GM23338 (cell line): Measurements from ENCODE around the gene TM9SF4. TPM values are rescaled to one million over a fixed set of nuclear protein-coding genes. Genes with fewer than 3 reads are reported as not detected.

ENCODE experiments used
- ATAC-seq: fragments of 200-7000 bp; cut with Tn5 transposase; 3 replicates; pipeline ENCODE4 v1.9.1; 2020
- DNase-seq: peaks from one replicate; pipeline ENCODE4 v3.0.0-alpha.2; 2015; ENCODE audit warnings: low spot score
- H2AFZ ChIP-seq: fragments of 200-600 bp; sonication (generic); 2 replicates; pipeline ENCODE4 v1.8.0; 2016; ENCODE audit warnings: antibody characterized with exemption, mild to moderate bottlenecking, moderate library complexity
- H3F3A ChIP-seq: fragments of 200-600 bp; sonication (generic); replicated peaks from 2 replicates; pipeline ENCODE4 v1.8.0; 2017; ENCODE audit warnings: antibody characterized with exemption, mixed run types, low read depth
- H3K27ac ChIP-seq: fragments of 200-600 bp; sonication (generic); 2 replicates; pipeline ENCODE4 v1.6.1; 2016; ENCODE audit warnings: low read depth
- H3K27me3 ChIP-seq: fragments of 200-600 bp; sonication (generic); 2 replicates; pipeline ENCODE4 v1.8.0; 2016; ENCODE audit warnings: mild to moderate bottlenecking, mixed run types, moderate library complexity; ENCODE audit not compliant: insufficient read depth
- H3K36me3 ChIP-seq: fragments of 200-600 bp; sonication (generic); 2 replicates; pipeline ENCODE4 v1.8.0; 2016; ENCODE audit warnings: mild to moderate bottlenecking; ENCODE audit not compliant: insufficient read depth
- H3K4me1 ChIP-seq: fragments of 200-600 bp; sonication (generic); 2 replicates; pipeline ENCODE4 v1.8.0; 2016; ENCODE audit warnings: mild to moderate bottlenecking, moderate library complexity; ENCODE audit not compliant: insufficient read depth
- H3K4me2 ChIP-seq: fragments of 200-600 bp; sonication (generic); 2 replicates; pipeline ENCODE4 v1.7.1; 2017; ENCODE audit warnings: mixed run types
- H3K4me3 ChIP-seq: fragments of 200-600 bp; sonication (generic); 2 replicates; pipeline ENCODE4 v1.6.1; 2016; ENCODE audit warnings: mixed run types
- H3K79me2 ChIP-seq: fragments of 200-600 bp; sonication (generic); replicated peaks from 2 replicates; pipeline ENCODE4 v1.8.0; 2017; ENCODE audit warnings: mild to moderate bottlenecking; ENCODE audit not compliant: insufficient read depth
- H3K9me2 ChIP-seq: fragments of 200-600 bp; sonication (generic); 2 replicates; pipeline ENCODE4 v1.8.0; 2017; ENCODE audit not compliant: insufficient read depth
- H4K20me1 ChIP-seq: fragments of 200-600 bp; sonication (generic); replicated peaks from 2 replicates; pipeline ENCODE4 v1.8.0; 2017; ENCODE audit warnings: mild to moderate bottlenecking; ENCODE audit not compliant: insufficient read depth
- H3K27ac Mint-ChIP-seq: 2 replicates; pipeline ENCODE4 v1.8.0; 2020; ENCODE audit warnings: inconsistent platforms, mild to moderate bottlenecking, moderate library complexity, mixed read lengths
- H3K27me3 Mint-ChIP-seq: 3 replicates; pipeline ENCODE4 v1.8.0; 2022; ENCODE audit warnings: low read depth, mild to moderate bottlenecking, moderate library complexity, mixed read lengths, inconsistent platforms; ENCODE audit not compliant: insufficient read depth, poor library complexity
- H3K36me3 Mint-ChIP-seq: 3 replicates; pipeline ENCODE4 v1.8.0; 2021; ENCODE audit warnings: low read depth, mild to moderate bottlenecking, inconsistent platforms, moderate library complexity, mixed read lengths
- H3K4me1 Mint-ChIP-seq: 3 replicates; pipeline ENCODE4 v1.8.0; 2020; ENCODE audit warnings: mild to moderate bottlenecking, inconsistent platforms, mixed read lengths
- H3K4me3 Mint-ChIP-seq: 3 replicates; pipeline ENCODE4 v1.8.0; 2021; ENCODE audit warnings: moderate library complexity, mild to moderate bottlenecking, inconsistent platforms, mixed read lengths
- H3K9me3 Mint-ChIP-seq: 3 replicates; pipeline ENCODE4 v1.8.0; 2020; ENCODE audit warnings: moderate library complexity, mild to moderate bottlenecking, inconsistent platforms, mixed read lengths
- ETS1 ChIP-seq: IDR thresholded peaks from 2 replicates; pipeline ENCODE4 v1.6.1; 2016; ENCODE audit warnings: antibody characterized with exemption
- EZH2 ChIP-seq: fragments of 200-600 bp; sonication (generic); IDR thresholded peaks from one replicate; pipeline ENCODE4 v1.8.0; 2017; ENCODE audit warnings: antibody characterized with exemption, mild to moderate bottlenecking, low read depth; ENCODE audit not compliant: unreplicated experiment
- EZH2phosphoT487 ChIP-seq: fragments of 200-600 bp; sonication (generic); IDR thresholded peaks from one replicate; pipeline ENCODE4 v1.8.1; 2018; ENCODE audit warnings: antibody characterized with exemption; ENCODE audit not compliant: unreplicated experiment
- JUNB ChIP-seq: IDR thresholded peaks from one replicate; pipeline ENCODE4 v1.6.1; 2016; ENCODE audit warnings: antibody characterized with exemption; ENCODE audit not compliant: unreplicated experiment
- POLR2AphosphoS5 ChIP-seq: IDR thresholded peaks from 2 replicates; pipeline ENCODE4 v1.6.1; 2016; ENCODE audit warnings: antibody characterized with exemption, low read depth
- REST ChIP-seq: IDR thresholded peaks from one replicate; pipeline ENCODE4 v1.6.1; 2018; ENCODE audit warnings: antibody characterized with exemption; ENCODE audit not compliant: unreplicated experiment
- STAT1 ChIP-seq: IDR thresholded peaks from one replicate; pipeline ENCODE4 v1.6.1; 2016; ENCODE audit warnings: antibody characterized with exemption; ENCODE audit not compliant: unreplicated experiment
- ZNF114 ChIP-seq: fragments of 250-450 bp; sonication (Bioruptor Pico); IDR thresholded peaks from 2 replicates; pipeline ENCODE4 v1.5.0; 2020; ENCODE audit warnings: mild to moderate bottlenecking, moderate library complexity
- ZNF331 ChIP-seq: fragments of 250-450 bp; sonication (Bioruptor Pico); IDR thresholded peaks from 2 replicates; pipeline ENCODE4 v1.5.0; 2020; ENCODE audit warnings: low read depth, mild to moderate bottlenecking, moderate library complexity
- ZNF462 ChIP-seq: fragments of 250-450 bp; sonication (Bioruptor Pico); IDR thresholded peaks from 2 replicates; pipeline ENCODE4 v1.5.0; 2020; ENCODE audit warnings: mild to moderate bottlenecking, moderate library complexity
- polyA plus RNA-seq: library from polyadenylated mRNA; unstranded; fragments of >200 nt; fragmentation: Nextera tagmentation; extraction: Ambion mirVana; gene quantifications from 2 replicates; pipeline ENCODE4 v1.2.1, GENCODE V29; 2016
- total RNA-seq: library from RNA; depleted of rRNA; stranded (reverse); fragments of >200 nt; shearing (Covaris generic); gene quantifications from 2 replicates; pipeline ENCODE4 v1.2.3, GENCODE V29; 2014

Gene TM9SF4
- total and polyA plus RNA-seq, 2 experiments from 2014 or later, result 20.4 to 52.6 TPM

DNA sequence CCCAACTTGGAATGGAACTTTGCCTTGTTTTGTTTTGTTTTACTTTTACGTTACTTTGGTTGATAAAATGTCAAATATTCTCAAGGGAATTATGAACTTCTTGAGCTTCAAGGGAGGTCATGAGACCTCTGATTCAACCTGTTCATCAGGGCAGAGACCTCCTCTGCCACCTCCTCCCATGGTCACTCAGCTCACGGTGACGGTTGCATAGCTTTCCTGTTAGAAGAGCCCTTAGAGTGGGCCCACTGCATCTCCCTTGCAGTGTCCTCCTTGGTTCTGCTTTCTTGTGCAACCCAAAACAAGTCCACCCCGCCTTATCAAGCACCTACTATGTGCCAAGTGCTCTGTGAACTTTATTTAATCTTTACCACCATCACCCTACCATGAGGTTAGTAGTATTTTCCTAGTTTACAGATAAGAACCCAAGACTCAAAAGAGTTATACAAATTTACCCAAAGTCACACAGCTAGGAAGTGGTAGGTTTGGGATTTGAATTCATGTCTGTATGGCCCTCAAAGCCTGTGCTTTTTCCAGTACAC, 15.5 kb downstream of the TM9SF4 start:
- Histone ChIP-seq H3K79me2 (peaks cover 78% of the 10 kb centered on the region), H3K36me3 (peaks cover 3% of the 10 kb centered on the region), H3K4me2 (no peak overlapping the region), H3K27me3 (no peaks in the 10 kb centered on the region), H3K27ac (no peak overlapping the region), H3K4me1 (peaks cover 10% of the 10 kb centered on the region), H2AFZ (no peak overlapping the region), H3K4me3 (no peak overlapping the region), H3F3A (no peaks in the 10 kb centered on the region), H3K9me2 (no peaks in the 10 kb centered on the region), H4K20me1 (peaks cover 24% of the 10 kb centered on the region)
- Mint-ChIP-seq H3K4me1 (peaks cover 14% of the 10 kb centered on the region; the same call in 2 of the 3 replicates), H3K27ac (no peak overlapping the region), H3K9me3 (peaks cover 24% of the 10 kb centered on the region), H3K4me3 (no peak overlapping the region), H3K27me3 (peaks cover 8% of the 10 kb centered on the region), H3K36me3 (peaks cover 31% of the 10 kb centered on the region)
- no peak for TF ChIP-seq EZH2phosphoT487
- TF ChIP-seq ZNF114 (CRISPR knock-in tag), result no peak
- TF ChIP-seq POLR2AphosphoS5, result no peak
- TF ChIP-seq EZH2, result no peak
- TF ChIP-seq STAT1, result no peak
- TF ChIP-seq REST, result no peak
- no peak for TF ChIP-seq JUNB
- TF ChIP-seq ZNF462 (CRISPR knock-in tag), result no peak
- no peak for TF ChIP-seq ZNF331 (CRISPR knock-in tag)
- no peak for TF ChIP-seq ETS1
- no peak for ATAC-seq
- no peak for DNase-seq
